Nephron (organoid): Measurements from ENCODE around the gene SRPK3.

ENCODE experiments used
- H3K27ac Mint-ChIP-seq, 3 experiments: 2 replicates each; pipeline ENCODE4 v1.8.0; 2020; ENCODE audit warnings: mixed read lengths in 3 of 3, mild to moderate bottlenecking in 2 of 3, moderate library complexity in 1 of 3
- H3K27me3 Mint-ChIP-seq: 2 replicates; pipeline ENCODE4 v1.8.0; 2021; ENCODE audit warnings: low read depth, mild to moderate bottlenecking, moderate library complexity, mixed read lengths
- H3K36me3 Mint-ChIP-seq: 2 replicates; pipeline ENCODE4 v1.8.0; 2020; ENCODE audit warnings: low read depth, mixed read lengths
- H3K4me1 Mint-ChIP-seq: 2 replicates; pipeline ENCODE4 v1.8.0; 2020; ENCODE audit warnings: mixed read lengths
- H3K4me3 Mint-ChIP-seq, 3 experiments: 2 replicates each; pipeline ENCODE4 v1.8.0; 2020; ENCODE audit warnings: mild to moderate bottlenecking in 3 of 3, mixed read lengths in 3 of 3, moderate library complexity in 2 of 3
- H3K9me3 Mint-ChIP-seq: 2 replicates; pipeline ENCODE4 v1.8.0; 2020; ENCODE audit warnings: mixed read lengths
- TF ChIP-seq, protein P1 (sequence below), 3 experiments: fragments of 200-600 bp; sonication (generic); IDR thresholded peaks; one replicate each; pipeline ENCODE4 v1.5.0; 2021; ENCODE audit warnings: antibody characterized with exemption in 3 of 3; ENCODE audit not compliant: unreplicated experiment in 3 of 3

The SRPK3 gene

DNA sequence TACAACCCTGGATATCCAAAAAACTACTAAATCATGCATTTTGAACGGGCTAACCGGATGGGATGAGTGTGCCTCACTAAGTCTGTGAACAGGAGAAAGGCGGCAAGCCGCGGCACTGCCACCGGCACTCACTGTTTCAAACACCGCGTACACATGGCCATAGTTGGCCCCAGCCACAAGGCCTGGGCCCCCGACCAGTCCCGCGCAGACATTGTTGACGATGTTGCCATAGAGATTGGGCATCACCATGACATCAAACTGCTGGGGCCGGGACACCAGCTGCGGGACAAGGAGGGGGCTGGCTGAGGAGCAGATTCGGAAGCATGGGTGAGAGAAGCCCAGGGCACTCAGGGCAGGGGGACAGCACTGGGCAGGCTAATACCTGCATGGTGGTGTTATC, 5.8 kb downstream of the SRPK3 start:
- Mint-ChIP-seq H3K9me3 (peaks cover 3% of the 10 kb centered on the region), H3K4me1 (no peaks in the 10 kb centered on the region), H3K36me3 (peaks cover 18% of the 10 kb centered on the region), H3K27me3 (no peaks in the 10 kb centered on the region), H3K27ac (no peak overlapping the region), H3K4me3 (no peak overlapping the region)
- TF ChIP-seq, protein P1, sequence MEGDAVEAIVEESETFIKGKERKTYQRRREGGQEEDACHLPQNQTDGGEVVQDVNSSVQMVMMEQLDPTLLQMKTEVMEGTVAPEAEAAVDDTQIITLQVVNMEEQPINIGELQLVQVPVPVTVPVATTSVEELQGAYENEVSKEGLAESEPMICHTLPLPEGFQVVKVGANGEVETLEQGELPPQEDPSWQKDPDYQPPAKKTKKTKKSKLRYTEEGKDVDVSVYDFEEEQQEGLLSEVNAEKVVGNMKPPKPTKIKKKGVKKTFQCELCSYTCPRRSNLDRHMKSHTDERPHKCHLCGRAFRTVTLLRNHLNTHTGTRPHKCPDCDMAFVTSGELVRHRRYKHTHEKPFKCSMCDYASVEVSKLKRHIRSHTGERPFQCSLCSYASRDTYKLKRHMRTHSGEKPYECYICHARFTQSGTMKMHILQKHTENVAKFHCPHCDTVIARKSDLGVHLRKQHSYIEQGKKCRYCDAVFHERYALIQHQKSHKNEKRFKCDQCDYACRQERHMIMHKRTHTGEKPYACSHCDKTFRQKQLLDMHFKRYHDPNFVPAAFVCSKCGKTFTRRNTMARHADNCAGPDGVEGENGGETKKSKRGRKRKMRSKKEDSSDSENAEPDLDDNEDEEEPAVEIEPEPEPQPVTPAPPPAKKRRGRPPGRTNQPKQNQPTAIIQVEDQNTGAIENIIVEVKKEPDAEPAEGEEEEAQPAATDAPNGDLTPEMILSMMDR (IDR thresholded peaks at IDR 0.05; ENCODE audit: unreplicated experiment in 3 of 3) = no peak

DNA sequence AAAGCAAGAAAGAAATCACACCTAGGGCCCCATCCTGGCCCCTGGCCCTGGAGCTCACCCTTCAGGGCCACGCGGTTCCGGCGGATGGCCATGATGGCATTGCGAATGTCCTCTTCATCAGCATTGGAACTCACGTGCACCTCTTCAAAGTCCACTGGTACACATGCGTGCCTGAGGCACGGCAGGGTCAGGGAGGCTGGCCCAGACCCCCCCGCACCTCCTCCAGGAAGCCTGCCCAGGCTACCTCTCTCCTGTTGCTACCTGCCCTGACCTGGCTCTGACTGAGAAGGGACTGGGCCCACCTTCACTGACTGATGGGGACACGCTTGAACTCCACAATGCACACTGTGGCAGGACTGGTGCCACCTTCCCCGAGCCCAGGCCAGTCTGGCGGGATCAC, 8.8 kb downstream of the SRPK3 start:
- no peaks in the 10 kb centered on the region for H3K27me3 Mint-ChIP-seq
- TF ChIP-seq, protein P1 (IDR thresholded peaks at IDR 0.05; ENCODE audit: unreplicated experiment in 3 of 3) = no peak
- no peak overlapping the region for H3K4me3 Mint-ChIP-seq
- peaks cover 18% of the 10 kb centered on the region for H3K36me3 Mint-ChIP-seq
- H3K9me3 Mint-ChIP-seq = peaks cover 8% of the 10 kb centered on the region
- no peak overlapping the region for H3K27ac Mint-ChIP-seq
- H3K4me1 Mint-ChIP-seq = peaks cover 8% of the 10 kb centered on the region

DNA sequence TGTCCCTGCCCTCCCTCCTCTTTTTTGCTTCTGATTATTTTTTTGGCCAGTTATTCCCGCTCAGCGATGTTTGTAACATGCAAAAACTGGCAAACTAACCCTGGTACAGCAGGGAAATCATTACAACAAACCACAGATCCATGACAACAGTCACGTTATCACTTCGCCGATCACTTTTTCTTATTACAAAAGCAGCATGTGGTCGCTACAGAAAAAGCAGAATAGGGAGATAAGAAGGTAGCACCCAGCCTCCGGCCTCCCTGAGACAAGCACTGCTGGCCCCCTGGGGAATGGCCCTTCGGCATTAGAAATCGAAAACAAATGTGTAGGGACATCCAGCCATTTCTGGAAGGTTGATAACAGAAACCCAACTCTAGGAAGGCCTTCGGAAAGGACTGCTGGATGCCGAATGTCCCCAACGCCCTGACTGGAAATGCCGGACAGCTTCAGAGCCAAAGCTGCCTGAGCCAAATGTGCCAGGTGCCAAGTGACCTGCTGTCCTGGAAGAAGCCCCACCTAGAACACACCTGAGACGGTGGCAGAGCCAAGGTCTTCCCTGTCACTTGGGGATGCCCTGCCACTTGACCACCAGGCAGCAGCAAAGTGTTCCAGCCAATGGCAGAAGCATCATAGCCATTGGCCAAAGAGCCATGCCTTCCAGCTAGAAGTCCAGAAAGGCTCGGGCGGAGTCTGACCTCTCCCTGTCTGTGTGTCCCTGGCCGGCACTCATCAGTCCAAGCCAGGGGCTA, 10.4 kb downstream of the SRPK3 start:
- Mint-ChIP-seq H3K27ac (no peak overlapping the region), H3K36me3 (peaks cover 14% of the 10 kb centered on the region), H3K4me3 (peak overlapping the region in 2 of 3 experiments; percentile 12 to 15), H3K4me1 (peaks cover 8% of the 10 kb centered on the region), H3K27me3 (no peaks in the 10 kb centered on the region), H3K9me3 (peaks cover 8% of the 10 kb centered on the region)
- TF ChIP-seq, protein P1 (IDR thresholded peaks at IDR 0.05; ENCODE audit: unreplicated experiment in 3 of 3) = no peak

DNA sequence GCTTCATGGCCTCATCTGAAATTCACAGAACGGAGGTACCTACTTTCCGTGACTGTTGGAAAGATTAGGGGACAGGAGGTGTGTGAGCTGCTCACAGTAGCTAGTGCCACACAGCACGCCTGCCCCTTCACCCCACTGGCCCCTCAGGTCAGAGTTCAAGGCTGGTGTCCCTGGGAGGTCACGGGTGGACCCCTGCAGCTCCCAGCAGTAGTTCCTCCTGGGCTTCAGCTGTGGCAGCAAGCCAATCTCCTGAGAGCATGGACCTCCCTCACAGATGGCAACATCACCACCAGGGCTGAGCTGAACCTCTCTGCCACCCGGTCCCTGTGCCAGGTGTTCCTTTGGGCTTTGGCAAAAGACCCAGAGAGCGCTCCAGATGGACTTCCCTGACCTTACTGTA, 11.5 kb downstream of the SRPK3 start:
- H3K36me3 Mint-ChIP-seq = peaks cover 9% of the 10 kb centered on the region
- H3K27ac Mint-ChIP-seq = no peak overlapping the region
- no peaks in the 10 kb centered on the region for H3K27me3 Mint-ChIP-seq
- peak overlapping the region; percentile 30 to 95 (median 90) for H3K4me3 Mint-ChIP-seq
- H3K4me1 Mint-ChIP-seq = peaks cover 8% of the 10 kb centered on the region
- TF ChIP-seq, protein P1 (IDR thresholded peaks at IDR 0.05; ENCODE audit: unreplicated experiment in 3 of 3) = no peak
- peaks cover 8% of the 10 kb centered on the region for H3K9me3 Mint-ChIP-seq

DNA sequence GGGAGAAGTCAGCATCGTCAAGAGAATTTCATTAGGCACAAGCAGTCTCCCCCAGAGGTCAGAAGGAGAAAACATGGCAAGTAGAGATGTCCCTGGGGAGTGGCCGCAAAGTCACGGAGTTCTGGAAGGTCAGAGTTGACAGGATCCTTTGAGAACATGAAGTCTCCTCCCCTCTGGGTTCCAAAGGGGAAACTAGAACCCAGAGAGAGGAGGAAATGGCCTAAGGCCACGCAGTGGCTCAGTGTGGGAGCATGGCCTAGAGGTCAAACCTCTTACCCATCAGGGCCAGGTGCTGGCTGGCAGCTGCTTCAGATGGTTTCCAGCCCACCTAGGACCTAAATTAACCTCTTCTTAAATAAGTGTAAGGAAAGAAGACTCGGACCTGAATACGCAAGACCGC, 12.4 kb downstream of the SRPK3 start:
- TF ChIP-seq, protein P1 (IDR thresholded peaks at IDR 0.05; ENCODE audit: unreplicated experiment in 3 of 3) = no peak
- H3K4me1 Mint-ChIP-seq = peaks cover 8% of the 10 kb centered on the region
- H3K27me3 Mint-ChIP-seq = no peaks in the 10 kb centered on the region

More for the DNA sequence above, 12.4 kb downstream of the SRPK3 start:
- Mint-ChIP-seq H3K36me3 (peaks cover 8% of the 10 kb centered on the region), H3K4me3 (peak overlapping the region; percentile 90 to 95 (median 93)), H3K27ac (peak overlapping the region; percentile 51 to 93 (median 70)), H3K9me3 (peaks cover 8% of the 10 kb centered on the region)
